Embryonic facial prominence (tissue), 1 donor: ENCODE measurements around the gene DPY19L3.
"Not testable (repeated sequence)": the region's sequence is repeated elsewhere in the genome, so short reads cannot be mapped to it uniquely, and the experiment has no call there.

Source experiments
- DNase-seq: peaks from one replicate; pipeline ENCODE4 v3.0.0-alpha.2; 2016; ENCODE audit errors: extremely low spot score

Gene DPY19L3

GRCh38 chr19:32512498-32512897 lies 106.9 kb downstream of the DPY19L3 start:
- not testable (repeated sequence) for DNase-seq

- no peak for DNase-seq
Measured at GRCh38 chr19:32519023-32519422, 113.5 kb downstream of the DPY19L3 start.

- no peak for DNase-seq
Measured at GRCh38 chr19:32522967-32523366, 117.4 kb downstream of the DPY19L3 start.

GRCh38 chr19:32526895-32527294 lies 121.3 kb downstream of the DPY19L3 start:
- no peak for DNase-seq

- DNase-seq: no peak
Measured at GRCh38 chr19:32530773-32531172, 125.2 kb downstream of the DPY19L3 start.

- no peak for DNase-seq
Measured at GRCh38 chr19:32532233-32532632, 126.7 kb downstream of the DPY19L3 start.
